IPS-20b (cell line): Measurements from ENCODE around the gene PLCL1.

ENCODE experiments used
- H3K27ac ChIP-seq: one replicate; pipeline ENCODE4 v1.5.1; 2013; ENCODE audit warnings: low read length
- H3K27me3 ChIP-seq: 2 replicates; pipeline ENCODE4 v1.6.1; 2013; ENCODE audit warnings: mild to moderate bottlenecking, low read length, inconsistent platforms; ENCODE audit not compliant: insufficient read depth
- H3K36me3 ChIP-seq: 2 replicates; pipeline ENCODE4 v1.6.1; 2013; ENCODE audit warnings: low read depth, mild to moderate bottlenecking, inconsistent platforms, low read length, moderate library complexity; ENCODE audit not compliant: insufficient read depth
- H3K4me1 ChIP-seq: 2 replicates; pipeline ENCODE4 v1.6.1; 2013; ENCODE audit warnings: mild to moderate bottlenecking, control low read depth, inconsistent platforms, low read length, moderate library complexity; ENCODE audit not compliant: insufficient read depth
- H3K4me3 ChIP-seq: 2 replicates; pipeline ENCODE4 v1.5.1; 2013; ENCODE audit warnings: mild to moderate bottlenecking, low read length, inconsistent platforms
- H3K9ac ChIP-seq: 2 replicates; pipeline ENCODE4 v1.6.1; 2013; ENCODE audit warnings: low read depth, mild to moderate bottlenecking, inconsistent platforms, low read length, moderate library complexity
- H3K9me3 ChIP-seq: 2 replicates; pipeline ENCODE4 v1.6.1; 2013; ENCODE audit warnings: mild to moderate bottlenecking, low read depth, low read length, inconsistent platforms; ENCODE audit not compliant: insufficient read depth

Gene PLCL1

GRCh38 chr2:197877038-197877437 lies 72.6 kb downstream of the PLCL1 start:
- no peaks in the 10 kb centered on the region for H3K9me3 ChIP-seq
- peaks cover 19% of the 10 kb centered on the region for H3K4me1 ChIP-seq
- no peaks in the 10 kb centered on the region for H3K36me3 ChIP-seq
- H3K4me3 ChIP-seq = no peak overlapping the region
- no peak overlapping the region for H3K27ac ChIP-seq
- H3K27me3 ChIP-seq = no peaks in the 10 kb centered on the region
- no peak overlapping the region for H3K9ac ChIP-seq

DNA sequence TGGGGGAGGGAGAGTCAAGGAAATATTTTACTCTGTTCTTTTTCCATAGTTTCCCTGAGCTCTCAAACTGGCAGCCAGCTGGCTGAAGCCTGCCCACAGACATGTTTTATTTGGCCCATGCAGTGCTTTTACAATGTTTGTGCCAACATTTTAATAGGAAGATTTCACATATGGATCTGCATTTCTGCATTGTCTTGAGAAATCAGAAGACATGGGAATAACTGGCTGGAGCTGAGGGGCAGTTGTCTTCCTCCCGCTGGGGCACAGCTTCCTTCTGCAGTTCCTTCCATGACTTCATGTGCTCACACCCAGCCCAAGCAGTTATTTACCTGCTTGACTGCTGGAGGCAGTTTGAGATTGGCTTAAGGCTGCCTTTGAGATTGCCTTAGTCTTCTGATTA lies 74.4 kb downstream of the PLCL1 start:
- Histone ChIP-seq H3K9ac (no peak overlapping the region), H3K27me3 (no peaks in the 10 kb centered on the region), H3K9me3 (no peaks in the 10 kb centered on the region), H3K36me3 (no peaks in the 10 kb centered on the region), H3K4me1 (peaks cover 6% of the 10 kb centered on the region), H3K4me3 (no peak overlapping the region), H3K27ac (no peak overlapping the region)

- H3K4me3 ChIP-seq = no peak overlapping the region
- no peaks in the 10 kb centered on the region for H3K36me3 ChIP-seq
- no peaks in the 10 kb centered on the region for H3K27me3 ChIP-seq
- no peak overlapping the region for H3K9ac ChIP-seq
- H3K9me3 ChIP-seq = no peaks in the 10 kb centered on the region
- H3K4me1 ChIP-seq = peaks cover 5% of the 10 kb centered on the region; the same call in 1 of the 2 replicates
- H3K27ac ChIP-seq = no peak overlapping the region
Observed at GRCh38 chr2:197879812-197880408, 75.5 kb downstream of the PLCL1 start.

- Histone ChIP-seq H3K4me3 (no peak overlapping the region), H3K4me1 (no peaks in the 10 kb centered on the region), H3K27ac (no peak overlapping the region), H3K9me3 (no peaks in the 10 kb centered on the region), H3K36me3 (no peaks in the 10 kb centered on the region), H3K9ac (no peak overlapping the region), H3K27me3 (no peaks in the 10 kb centered on the region)
Observed at GRCh38 chr2:197883354-197884032, 79.1 kb downstream of the PLCL1 start.

DNA sequence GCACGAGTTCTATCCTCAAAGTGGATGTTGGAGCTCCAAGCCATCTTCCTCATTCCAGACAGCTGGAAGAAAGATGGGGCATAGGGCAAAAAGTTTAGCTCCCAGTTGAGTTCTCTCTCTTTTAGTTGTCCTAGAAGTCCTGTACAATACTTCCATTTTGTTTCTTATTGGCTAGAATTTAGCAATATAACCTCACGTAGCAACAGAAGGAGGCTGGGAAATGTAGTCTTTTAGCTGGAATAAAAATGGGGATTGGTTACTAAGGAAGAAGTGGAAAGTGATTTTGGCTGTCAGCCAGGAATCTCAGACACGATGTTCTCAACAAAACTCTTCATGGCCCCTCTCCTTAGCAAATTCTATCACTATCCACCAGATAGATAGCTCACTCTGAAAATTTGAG lies 79.9 kb downstream of the PLCL1 start:
- no peak overlapping the region for H3K4me3 ChIP-seq
- no peak overlapping the region for H3K27ac ChIP-seq
- no peak overlapping the region for H3K9ac ChIP-seq
- H3K9me3 ChIP-seq = no peaks in the 10 kb centered on the region
- peaks cover 2% of the 10 kb centered on the region; the same call in 1 of the 2 replicates for H3K4me1 ChIP-seq
- H3K36me3 ChIP-seq = no peaks in the 10 kb centered on the region
- H3K27me3 ChIP-seq = no peaks in the 10 kb centered on the region

DNA sequence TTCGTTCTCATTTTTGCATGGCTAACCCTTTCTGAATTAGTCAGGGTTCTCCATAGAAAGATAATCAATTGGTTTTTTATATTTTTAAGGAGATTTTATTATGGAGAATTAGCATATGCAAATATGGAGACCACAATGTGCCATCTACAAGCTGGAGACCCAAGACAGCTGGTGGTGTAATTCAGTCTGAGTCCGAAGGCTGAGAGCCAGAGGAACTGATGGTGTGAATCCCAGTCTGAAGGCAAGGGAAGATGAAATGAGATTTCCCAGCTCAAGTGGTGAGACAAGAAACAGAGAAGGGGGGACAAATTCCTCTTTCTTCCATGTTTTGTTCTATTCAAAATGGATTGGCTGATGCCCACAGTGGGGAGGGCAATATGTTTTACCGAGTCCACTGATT lies 80.7 kb downstream of the PLCL1 start:
- Histone ChIP-seq H3K27ac (no peak overlapping the region), H3K27me3 (no peaks in the 10 kb centered on the region), H3K4me3 (no peak overlapping the region), H3K9me3 (no peaks in the 10 kb centered on the region), H3K36me3 (no peaks in the 10 kb centered on the region), H3K9ac (no peak overlapping the region), H3K4me1 (peaks cover 4% of the 10 kb centered on the region; the same call in 1 of the 2 replicates)

DNA sequence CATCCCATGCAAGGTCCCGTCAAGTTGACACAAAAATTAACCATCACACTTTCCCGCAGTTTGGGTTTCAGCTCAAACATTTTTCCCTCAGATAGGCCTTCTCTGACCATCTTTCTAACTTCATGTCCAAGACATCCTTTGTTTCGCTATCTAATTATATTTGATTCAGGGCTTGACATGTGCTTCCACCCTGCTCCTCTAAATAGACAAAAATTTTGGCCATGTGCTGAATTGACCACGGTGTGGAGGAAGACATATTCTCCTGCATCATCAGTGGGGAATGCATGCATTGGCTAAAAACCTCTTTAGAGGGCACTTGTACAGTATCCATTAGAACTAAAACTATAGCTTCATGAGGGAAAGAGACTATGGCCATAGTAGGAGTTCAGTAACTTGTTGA lies 81.2 kb downstream of the PLCL1 start:
- Histone ChIP-seq H3K4me1 (peaks cover 4% of the 10 kb centered on the region; the same call in 1 of the 2 replicates), H3K27me3 (no peaks in the 10 kb centered on the region), H3K27ac (no peak overlapping the region), H3K9me3 (no peaks in the 10 kb centered on the region), H3K4me3 (no peak overlapping the region), H3K36me3 (no peaks in the 10 kb centered on the region), H3K9ac (no peak overlapping the region)

DNA sequence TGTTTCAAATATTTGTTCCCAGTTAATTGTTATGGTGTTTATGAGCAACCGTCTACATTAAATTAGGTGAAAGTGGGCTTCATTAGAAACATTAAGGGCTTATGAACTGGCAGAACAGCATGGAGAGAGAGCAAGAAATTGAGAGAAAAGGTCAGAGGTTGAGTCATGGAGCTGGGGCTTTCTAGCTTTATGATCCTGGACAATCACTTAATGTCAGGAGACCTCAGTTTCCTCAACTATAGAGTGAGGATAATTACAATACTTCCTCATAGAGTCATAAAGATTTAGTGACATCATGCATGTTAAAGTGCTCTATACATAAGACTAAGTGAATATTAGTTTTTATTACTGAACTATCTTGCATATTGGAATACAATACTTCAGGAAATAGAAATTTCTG lies 83.9 kb downstream of the PLCL1 start:
- Histone ChIP-seq H3K9me3 (no peaks in the 10 kb centered on the region), H3K9ac (no peak overlapping the region), H3K4me1 (peaks cover 4% of the 10 kb centered on the region; the same call in 1 of the 2 replicates), H3K36me3 (no peaks in the 10 kb centered on the region), H3K27ac (no peak overlapping the region), H3K27me3 (no peaks in the 10 kb centered on the region), H3K4me3 (no peak overlapping the region)

GRCh38 chr2:197889041-197889440 lies 84.6 kb downstream of the PLCL1 start:
- Histone ChIP-seq H3K4me3 (no peak overlapping the region), H3K9ac (peak overlapping the region; percentile 17; the same call in 1 of the 2 replicates), H3K27ac (no peak overlapping the region), H3K36me3 (no peaks in the 10 kb centered on the region), H3K9me3 (no peaks in the 10 kb centered on the region), H3K27me3 (no peaks in the 10 kb centered on the region), H3K4me1 (peaks cover 4% of the 10 kb centered on the region; the same call in 1 of the 2 replicates)

GRCh38 chr2:197890168-197890567 lies 85.8 kb downstream of the PLCL1 start:
- H3K27me3 ChIP-seq = no peaks in the 10 kb centered on the region
- no peak overlapping the region for H3K4me3 ChIP-seq
- H3K9ac ChIP-seq = no peak overlapping the region
- H3K27ac ChIP-seq = no peak overlapping the region
- H3K4me1 ChIP-seq = peaks cover 4% of the 10 kb centered on the region; the same call in 1 of the 2 replicates
- no peaks in the 10 kb centered on the region for H3K36me3 ChIP-seq
- H3K9me3 ChIP-seq = no peaks in the 10 kb centered on the region

- Histone ChIP-seq H3K27ac (no peak overlapping the region), H3K36me3 (no peaks in the 10 kb centered on the region), H3K9ac (no peak overlapping the region), H3K4me3 (no peak overlapping the region), H3K27me3 (no peaks in the 10 kb centered on the region), H3K9me3 (no peaks in the 10 kb centered on the region), H3K4me1 (peaks cover 4% of the 10 kb centered on the region; the same call in 1 of the 2 replicates)
Observed at GRCh38 chr2:197891897-197892442, 87.6 kb downstream of the PLCL1 start.
